A549 (cell line): ENCODE measurements around the gene TAF4. TPM values are rescaled to one million over a fixed set of nuclear protein-coding genes. Genes with fewer than 3 reads are reported as not detected.

Source experiments
- ATAC-seq, 2 experiments: fragments of 200-7000 bp in 1 of 2; fragments of >200 bp in 1 of 2; cut with Nextera tagmentation in 1 of 2; cut with Tn5 transposase in 1 of 2; 3 replicates each; pipeline versions ENCODE4 v1.8.0 to v1.9.1; 2018 to 2020; ENCODE audit warnings: mild to moderate bottlenecking in 1 of 2, moderate library complexity in 1 of 2
- CTCF ChIA-PET: fragments of 300-600 bp; sonication (Branson Sonifier 250); formaldehyde crosslinking; extraction: SDS; loops from one replicate; lab custom pipeline; 2021; ENCODE audit warnings: antibody characterized with exemption, inconsistent platforms; lab: Yijun Ruan, JAX
- POLR2A ChIA-PET: fragments of 350-600 bp; formaldehyde crosslinking; extraction: SDS; loops from one replicate; lab custom pipeline; 2021; ENCODE audit warnings: antibody characterized with exemption, inconsistent platforms; lab: Yijun Ruan, JAX
- DNase-seq, 2 experiments: peaks; one replicate each; pipeline versions ENCODE4 v3.0.0 to v3.0.0-alpha.2; 2011 to 2016; ENCODE audit warnings: low read depth in 1 of 2, low spot score in 1 of 2
- FAIRE-seq: peaks from 2 replicates; lab custom pipeline; 2011; peaks lifted over from hg19 to GRCh38; lab: Jason Lieb, UNC
- H3K27ac ChIP-seq, 2 experiments: fragments of >200 bp; sonication (Bioruptor Twin); formaldehyde crosslinking; 3 replicates each; pipeline ENCODE4 v1.5.1; 2016 to 2017
- H3K4me1 ChIP-seq: fragments of >200 bp; sonication (Bioruptor Twin); formaldehyde crosslinking; 3 replicates; pipeline ENCODE4 v1.6.1; 2016
- H3K4me2 ChIP-seq: fragments of >200 bp; sonication (Bioruptor Twin); formaldehyde crosslinking; 3 replicates; pipeline ENCODE4 v1.6.1; 2016
- H3K4me3 ChIP-seq: fragments of >200 bp; sonication (Bioruptor Twin); formaldehyde crosslinking; 3 replicates; pipeline ENCODE4 v1.5.1; 2016
- H3K9me3 ChIP-seq: fragments of >200 bp; sonication (Bioruptor Twin); formaldehyde crosslinking; 3 replicates; pipeline ENCODE4 v1.6.1; 2016
- CBX2 ChIP-seq: fragments of 200-600 bp; sonication (generic); IDR thresholded peaks from 2 replicates; pipeline ENCODE4 v1.6.1; 2016; ENCODE audit warnings: low read depth, mild to moderate bottlenecking, borderline replicate concordance
- CEBPB ChIP-seq, 2 experiments: fragments of >200 bp in 1 of 2; sonication (Bioruptor Twin) in 1 of 2; formaldehyde crosslinking in 1 of 2; IDR thresholded peaks; 2 replicates each; pipeline ENCODE4 v1.6.1; 2012 to 2016
- CHD2 ChIP-seq: fragments of 150-350 bp; IDR thresholded peaks from 2 replicates; pipeline ENCODE4 v1.6.1; 2014; ENCODE audit warnings: low read length; ENCODE audit not compliant: partially characterized antibody
- EHMT2 ChIP-seq: fragments of 200-600 bp; sonication (generic); IDR thresholded peaks from 2 replicates; pipeline ENCODE4 v1.6.1; 2016; ENCODE audit warnings: antibody characterized with exemption, low read depth, mild to moderate bottlenecking, moderate library complexity
- EP300 ChIP-seq, 2 experiments: fragments of >200 bp; sonication (Bioruptor Twin); formaldehyde crosslinking; IDR thresholded peaks; 2 replicates in 1 of 2; 3 replicates in 1 of 2; pipeline ENCODE4 v1.6.1; 2016 to 2017
- ESRRA ChIP-seq: fragments of 150-350 bp; IDR thresholded peaks from 2 replicates; pipeline ENCODE4 v1.6.1; 2014; ENCODE audit warnings: mild to moderate bottlenecking, low read length, borderline replicate concordance
- GATA3 ChIP-seq: IDR thresholded peaks from 2 replicates; pipeline ENCODE4 v1.6.1; 2012; ENCODE audit warnings: borderline replicate concordance
- HOXB5 ChIP-seq: fragments of 250-450 bp; sonication (Bioruptor Pico); IDR thresholded peaks from 2 replicates; pipeline ENCODE4 v1.5.0; 2020; ENCODE audit warnings: mild to moderate bottlenecking, moderate library complexity
- JUN ChIP-seq, 2 experiments: fragments of >200 bp; sonication (Bioruptor Twin); formaldehyde crosslinking; IDR thresholded peaks; 2 replicates in 1 of 2; 3 replicates in 1 of 2; pipeline ENCODE4 v1.6.1; 2016 to 2017
- KDM5A ChIP-seq: fragments of 200-600 bp; sonication (generic); IDR thresholded peaks from 2 replicates; pipeline ENCODE4 v1.6.1; 2016; ENCODE audit warnings: antibody characterized with exemption, mild to moderate bottlenecking
- MYC ChIP-seq: IDR thresholded peaks from 2 replicates; pipeline ENCODE4 v1.6.1; 2012; ENCODE audit warnings: mild to moderate bottlenecking, inconsistent platforms, low read length, improper control_type of control experiment, borderline replicate concordance
- POLR2A ChIP-seq: IDR thresholded peaks from 2 replicates; pipeline ENCODE4 v1.6.1; 2012; ENCODE audit warnings: mild to moderate bottlenecking, low read length
- POLR2AphosphoS2 ChIP-seq: conservative IDR thresholded peaks from 2 replicates; pipeline ENCODE4 v1.6.1; 2012; ENCODE audit warnings: low read length, improper control_type of control experiment, inconsistent platforms
- SMC3 ChIP-seq: fragments of >200 bp; sonication (Bioruptor Twin); formaldehyde crosslinking; IDR thresholded peaks from 3 replicates; pipeline ENCODE4 v1.6.1; 2018; ENCODE audit warnings: inconsistent platforms
- TFCP2L1 ChIP-seq: fragments of 250-450 bp; sonication (Bioruptor Pico); IDR thresholded peaks from 2 replicates; pipeline ENCODE4 v1.5.0; 2021; ENCODE audit warnings: mild to moderate bottlenecking
- WGBS: methylation state at CpG from one replicate; pipeline ENCODE4 v1.1.6; 2017; ENCODE audit errors: missing lambda C conversion rate; 5-methylcytosine and 5-hydroxymethylcytosine counted together
- polyA plus RNA-seq, 4 experiments: library from polyadenylated mRNA; depleted of rRNA in 3 of 4; stranded (reverse); fragments of >200 nt; fragmentation: RNase III in 1 of 4; extraction: RNeasy Plus Mini Kit Qiagen cat#74134 plus additional on column Dnase treatment in 1 of 4; gene quantifications; 2 replicates in 3 of 4; 3 replicates in 1 of 4; pipeline ENCODE4 v1.2.3, GENCODE V29; 2011 to 2017
- TF ChIP-seq, protein P1 (sequence below): fragments of >200 bp; sonication (Bioruptor Twin); formaldehyde crosslinking; IDR thresholded peaks from 3 replicates; pipeline ENCODE4 v1.6.1; 2016
- TF ChIP-seq, protein P2 (sequence below): IDR thresholded peaks from 2 replicates; pipeline ENCODE4 v1.6.1; 2012
- TF ChIP-seq, protein P3 (sequence below): fragments of 150-350 bp; IDR thresholded peaks from 2 replicates; pipeline ENCODE4 v1.6.1; 2014; ENCODE audit warnings: low read depth, mild to moderate bottlenecking, low read length
- TF ChIP-seq, protein P4 (sequence below): IDR thresholded peaks from 2 replicates; pipeline ENCODE4 v1.6.1; 2012

The TAF4 gene
- polyA plus RNA-seq, 2 of the 4 experiments (the other 2 are of a cell fraction), result 6.1 to 11.0 TPM

DNA sequence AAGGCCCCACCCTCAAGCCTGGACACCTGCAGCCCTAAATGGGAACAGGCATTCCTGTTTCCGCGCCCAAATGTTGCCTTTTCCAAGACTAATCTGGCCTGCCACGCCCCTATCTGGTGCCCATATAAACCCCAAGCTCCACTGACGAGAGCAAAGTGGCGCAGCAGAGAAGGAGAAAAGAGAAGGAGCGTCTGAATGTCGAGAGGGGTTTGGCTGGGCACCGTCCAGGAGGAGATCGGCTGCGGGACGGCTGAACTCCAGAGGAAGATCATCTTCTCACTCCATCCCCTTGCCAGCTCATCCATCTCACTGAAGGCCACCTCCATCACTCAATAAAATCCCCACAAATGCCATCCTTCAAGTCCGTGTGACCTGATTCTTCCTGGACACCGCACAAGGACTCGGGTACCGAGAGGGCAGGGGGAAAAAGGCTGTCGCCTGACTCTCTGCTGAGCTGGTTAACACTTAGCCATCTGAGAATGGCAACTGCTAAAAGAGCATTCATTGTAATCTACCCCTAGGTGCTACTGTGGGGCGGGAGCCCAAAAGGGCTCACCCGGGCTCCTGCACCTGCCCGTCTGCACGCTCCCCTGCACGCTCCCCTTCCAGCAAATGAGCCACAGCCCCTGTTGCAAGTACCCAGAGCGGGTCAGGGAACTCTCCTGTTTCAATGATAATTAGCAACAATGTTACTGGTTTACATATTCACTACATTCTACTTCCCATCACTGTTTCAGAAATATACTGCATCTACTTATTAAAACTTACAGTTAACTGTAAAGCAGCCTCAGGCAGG lies 23.5 kb downstream of the TAF4 start:
- ATAC-seq (no peak), DNase-seq (no peak), FAIRE-seq (no peak)
- TF ChIP-seq JUN (IDR thresholded peaks at IDR 0.05), result no peak
- no peak for TF ChIP-seq HOXB5 (CRISPR knock-in tag)
- no peak for TF ChIP-seq EP300 (IDR thresholded peaks at IDR 0.05)
- no peak for TF ChIP-seq EHMT2
- no peak for TF ChIP-seq MYC
- TF ChIP-seq, protein P1, sequence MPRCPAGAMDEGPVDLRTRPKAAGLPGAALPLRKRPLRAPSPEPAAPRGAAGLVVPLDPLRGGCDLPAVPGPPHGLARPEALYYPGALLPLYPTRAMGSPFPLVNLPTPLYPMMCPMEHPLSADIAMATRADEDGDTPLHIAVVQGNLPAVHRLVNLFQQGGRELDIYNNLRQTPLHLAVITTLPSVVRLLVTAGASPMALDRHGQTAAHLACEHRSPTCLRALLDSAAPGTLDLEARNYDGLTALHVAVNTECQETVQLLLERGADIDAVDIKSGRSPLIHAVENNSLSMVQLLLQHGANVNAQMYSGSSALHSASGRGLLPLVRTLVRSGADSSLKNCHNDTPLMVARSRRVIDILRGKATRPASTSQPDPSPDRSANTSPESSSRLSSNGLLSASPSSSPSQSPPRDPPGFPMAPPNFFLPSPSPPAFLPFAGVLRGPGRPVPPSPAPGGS, result no peak
- TF ChIP-seq, protein P2, sequence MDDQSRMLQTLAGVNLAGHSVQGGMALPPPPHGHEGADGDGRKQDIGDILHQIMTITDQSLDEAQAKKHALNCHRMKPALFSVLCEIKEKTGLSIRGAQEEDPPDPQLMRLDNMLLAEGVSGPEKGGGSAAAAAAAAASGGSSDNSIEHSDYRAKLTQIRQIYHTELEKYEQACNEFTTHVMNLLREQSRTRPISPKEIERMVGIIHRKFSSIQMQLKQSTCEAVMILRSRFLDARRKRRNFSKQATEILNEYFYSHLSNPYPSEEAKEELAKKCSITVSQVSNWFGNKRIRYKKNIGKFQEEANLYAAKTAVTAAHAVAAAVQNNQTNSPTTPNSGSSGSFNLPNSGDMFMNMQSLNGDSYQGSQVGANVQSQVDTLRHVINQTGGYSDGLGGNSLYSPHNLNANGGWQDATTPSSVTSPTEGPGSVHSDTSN, result no peak
- no peak for TF ChIP-seq SMC3
- TF ChIP-seq POLR2AphosphoS2, result no peak
- no peak for TF ChIP-seq TFCP2L1 (CRISPR knock-in tag)
- TF ChIP-seq CHD2, result no peak
- TF ChIP-seq, protein P3, sequence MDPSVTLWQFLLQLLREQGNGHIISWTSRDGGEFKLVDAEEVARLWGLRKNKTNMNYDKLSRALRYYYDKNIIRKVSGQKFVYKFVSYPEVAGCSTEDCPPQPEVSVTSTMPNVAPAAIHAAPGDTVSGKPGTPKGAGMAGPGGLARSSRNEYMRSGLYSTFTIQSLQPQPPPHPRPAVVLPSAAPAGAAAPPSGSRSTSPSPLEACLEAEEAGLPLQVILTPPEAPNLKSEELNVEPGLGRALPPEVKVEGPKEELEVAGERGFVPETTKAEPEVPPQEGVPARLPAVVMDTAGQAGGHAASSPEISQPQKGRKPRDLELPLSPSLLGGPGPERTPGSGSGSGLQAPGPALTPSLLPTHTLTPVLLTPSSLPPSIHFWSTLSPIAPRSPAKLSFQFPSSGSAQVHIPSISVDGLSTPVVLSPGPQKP, result no peak
- TF ChIP-seq, protein P4, sequence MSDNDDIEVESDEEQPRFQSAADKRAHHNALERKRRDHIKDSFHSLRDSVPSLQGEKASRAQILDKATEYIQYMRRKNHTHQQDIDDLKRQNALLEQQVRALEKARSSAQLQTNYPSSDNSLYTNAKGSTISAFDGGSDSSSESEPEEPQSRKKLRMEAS, result no peak
- no peak for TF ChIP-seq ESRRA
- ChIA-PET CTCF (no interaction called here), POLR2A (no interaction called here)
- H3K27ac ChIP-seq, result no peak overlapping the region
- H3K4me3 ChIP-seq, result no peak overlapping the region
- no peak overlapping the region for H3K4me2 ChIP-seq
- H3K4me1 ChIP-seq, result peaks cover 10% of the 10 kb centered on the region; the same call in 2 of the 3 replicates
- 96% methylated on average over 22 of the region's 22 CpGs for WGBS
- H3K9me3 ChIP-seq, result 0 out of 3 replicates have a peak, but pooled peaks cover 4% of the 10 kb centered on the region

DNA sequence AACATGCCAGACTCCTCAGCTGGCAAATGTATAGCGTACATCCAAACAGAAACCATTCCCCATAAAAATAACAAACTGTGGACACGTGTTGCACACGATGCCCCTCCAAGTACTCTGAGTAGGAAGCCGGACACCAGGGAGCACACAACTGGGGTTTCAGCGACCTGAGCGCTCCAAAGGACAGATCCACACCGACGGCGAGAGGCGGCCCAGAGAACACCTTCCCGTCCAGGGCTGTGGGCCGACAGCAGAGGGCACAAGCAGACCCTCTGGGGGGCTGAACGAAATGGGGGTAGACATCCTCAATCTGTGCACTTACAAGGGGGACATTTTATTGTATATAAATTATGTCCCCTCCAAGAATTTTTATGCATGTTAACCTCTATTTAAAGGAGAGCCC lies 24.7 kb downstream of the TAF4 start:
- TF ChIP-seq POLR2A, result no peak
- ChIA-PET CTCF (interaction anchor here (2.5 kb wide), 1 partner anchor 30 kb away, joined by 11 read pairs; no protein-coding TSS in a partner anchor), POLR2A (no interaction called here)
- H3K27ac ChIP-seq, result no peak overlapping the region
- 0 out of 3 replicates have a peak, but pooled peaks cover 5% of the 10 kb centered on the region for H3K9me3 ChIP-seq
- no peak for DNase-seq
- no peak for ATAC-seq
- WGBS, result 88% methylated on average over 13 of the region's 13 CpGs
- no peak overlapping the region for H3K4me3 ChIP-seq
- FAIRE-seq, result no peak
- H3K4me1 ChIP-seq, result peaks cover 10% of the 10 kb centered on the region; the same call in 2 of the 3 replicates
- no peak overlapping the region for H3K4me2 ChIP-seq

DNA sequence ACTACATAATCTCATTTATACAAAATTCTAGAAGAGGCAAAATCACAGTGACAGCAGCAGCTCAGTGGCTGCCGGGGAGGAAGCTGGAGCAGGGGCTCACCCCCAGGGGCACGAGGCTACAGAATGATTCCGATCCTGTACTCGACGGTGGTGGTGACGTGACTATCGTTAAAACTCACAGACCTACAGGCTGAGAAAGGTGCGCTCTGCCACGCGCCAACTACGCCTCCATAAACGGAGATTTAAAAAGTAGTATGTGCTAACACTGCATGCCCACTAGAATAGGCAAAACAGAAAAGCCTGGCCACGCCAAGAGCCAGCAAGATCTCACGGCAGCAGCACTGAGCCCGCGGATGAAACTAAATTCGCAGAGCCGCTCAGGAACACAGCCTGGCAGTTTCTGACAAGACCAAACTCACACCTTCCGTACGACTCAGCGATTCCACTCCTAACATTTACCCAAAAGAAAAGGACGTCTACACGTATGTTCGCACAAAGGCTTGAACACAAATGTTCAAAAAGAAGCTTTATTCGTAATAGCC lies 25.2 kb downstream of the TAF4 start:
- ATAC-seq (no peak), FAIRE-seq (no peak), DNase-seq (no peak)
- H3K4me3 ChIP-seq, result no peak overlapping the region
- no peak for TF ChIP-seq GATA3
- no peak for TF ChIP-seq POLR2A
- TF ChIP-seq CBX2, result no peak
- TF ChIP-seq ESRRA, result no peak
- no peak for TF ChIP-seq EP300 (IDR thresholded peaks at IDR 0.05)
- no peak for TF ChIP-seq CEBPB (IDR thresholded peaks at IDR 0.05)
- no peak for TF ChIP-seq KDM5A
- peaks cover 10% of the 10 kb centered on the region; the same call in 2 of the 3 replicates for H3K4me1 ChIP-seq
- ChIA-PET CTCF (interaction anchor here (2.5 kb wide), 1 partner anchor 29 kb away, joined by 11 read pairs; no protein-coding TSS in a partner anchor), POLR2A (no interaction called here)
- H3K4me2 ChIP-seq, result no peak overlapping the region
- peaks cover 6% of the 10 kb centered on the region; the same call in 1 of the 3 replicates for H3K9me3 ChIP-seq
- 96% methylated on average over 25 of the region's 25 CpGs for WGBS
- no peak overlapping the region for H3K27ac ChIP-seq
